GM11168 (cell line): ENCODE measurements around the gene GGTLC1.

ENCODE experiments used
- in situ Hi-C: fragments of 300-500 bp; cut with MboI; formaldehyde crosslinking; loops from one replicate; pipeline ENCODE4 v1.12.0; 2022; ENCODE audit warnings: low sequenced_read_pairs; ENCODE audit not compliant: unreplicated experiment

The GGTLC1 gene

DNA sequence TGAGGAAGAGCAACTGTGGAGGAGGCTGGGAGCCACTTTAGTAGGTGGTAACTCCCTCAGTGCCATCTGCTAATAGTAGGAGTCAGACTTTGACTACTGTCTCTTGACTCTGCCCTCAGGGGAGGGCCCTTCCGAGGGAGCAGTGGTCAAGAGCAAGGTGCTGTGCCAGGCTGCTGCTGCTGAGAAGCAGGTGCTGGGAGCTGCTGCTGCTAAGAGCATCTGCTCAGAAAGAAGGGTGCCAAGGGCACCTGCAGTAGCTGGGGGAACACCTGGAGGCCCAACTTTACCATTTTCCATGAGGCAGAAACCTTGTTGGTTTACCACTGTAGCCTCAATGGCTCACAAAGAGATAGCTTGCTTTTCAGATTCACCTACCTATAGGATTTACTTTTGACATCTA lies 18.5 kb downstream of the GGTLC1 start:
- in situ Hi-C loops, result no loop called here

- in situ Hi-C loops, result no loop called here
These were observed 21.0 kb downstream of the GGTLC1 start for GRCh38 chr20:23967616-23967979.

- in situ Hi-C loops, result no loop called here
These were observed 21.5 kb downstream of the GGTLC1 start for GRCh38 chr20:23966927-23967615.

DNA sequence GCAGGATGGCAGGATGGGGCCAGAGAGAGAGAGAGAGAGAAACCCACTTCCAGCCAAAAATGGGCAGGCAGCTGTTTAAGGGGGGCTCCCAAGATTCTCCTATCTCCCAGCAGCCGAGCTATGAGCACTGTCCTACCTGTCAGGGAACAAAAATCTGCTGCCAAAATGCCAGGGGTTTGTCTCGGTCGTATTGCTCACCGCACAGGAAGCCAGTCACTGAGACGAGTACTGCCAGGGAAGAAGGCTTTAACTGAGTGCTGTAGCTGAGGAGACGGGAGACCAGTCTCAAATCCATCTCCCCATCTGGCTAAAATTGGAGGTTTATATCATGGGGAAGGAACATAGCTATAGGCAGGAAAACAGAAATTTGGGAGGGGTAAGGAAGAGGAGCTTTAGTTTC lies 22.3 kb downstream of the GGTLC1 start:
- in situ Hi-C loops, result no loop called here

DNA sequence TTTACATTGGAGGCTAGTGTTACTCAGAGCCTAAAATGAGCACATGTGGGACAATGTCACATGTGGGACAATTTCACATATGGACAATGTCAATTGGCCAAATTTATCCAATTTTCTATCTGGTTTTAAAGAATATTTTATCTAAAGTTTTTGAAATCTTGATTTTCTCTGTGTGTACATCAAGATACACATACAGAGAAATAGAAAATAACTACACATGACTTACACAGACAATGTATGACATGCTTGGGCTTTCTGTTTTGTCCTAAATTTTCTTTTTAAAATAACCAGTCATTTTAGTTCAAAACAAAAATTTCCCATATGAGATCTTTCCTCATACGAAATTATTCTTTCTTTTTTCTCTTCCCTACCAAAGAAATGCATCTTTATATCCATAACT lies 24.6 kb downstream of the GGTLC1 start:
- in situ Hi-C loops, result no loop called here

GRCh38 chr20:23962272-23962671 lies 26.3 kb downstream of the GGTLC1 start:
- in situ Hi-C loops, result no loop called here

- in situ Hi-C loops, result no loop called here
These were observed 29.5 kb downstream of the GGTLC1 start for GRCh38 chr20:23959054-23959453.

DNA sequence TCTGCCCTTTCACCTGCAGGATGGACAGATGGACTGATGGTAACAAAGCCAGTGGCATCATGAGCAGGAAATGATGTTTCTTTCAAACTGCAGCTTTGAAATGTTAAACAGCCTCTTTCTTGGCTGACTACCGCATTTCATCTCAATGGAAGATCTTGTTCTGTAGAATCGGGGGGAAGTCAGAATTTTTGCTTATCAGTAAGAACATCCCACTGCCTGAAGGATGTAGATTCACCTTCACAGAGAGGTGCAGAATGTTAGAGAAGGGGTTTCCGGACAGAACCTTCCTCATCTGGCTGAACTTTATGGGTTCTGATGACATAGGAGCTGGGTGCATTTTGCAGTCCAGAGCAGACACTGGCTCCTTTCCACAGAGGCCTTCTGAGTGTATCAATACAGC lies 32.7 kb downstream of the GGTLC1 start:
- in situ Hi-C loops, result no loop called here

GRCh38 chr20:23954008-23954745 lies 34.4 kb downstream of the GGTLC1 start:
- in situ Hi-C loops, result no loop called here

DNA sequence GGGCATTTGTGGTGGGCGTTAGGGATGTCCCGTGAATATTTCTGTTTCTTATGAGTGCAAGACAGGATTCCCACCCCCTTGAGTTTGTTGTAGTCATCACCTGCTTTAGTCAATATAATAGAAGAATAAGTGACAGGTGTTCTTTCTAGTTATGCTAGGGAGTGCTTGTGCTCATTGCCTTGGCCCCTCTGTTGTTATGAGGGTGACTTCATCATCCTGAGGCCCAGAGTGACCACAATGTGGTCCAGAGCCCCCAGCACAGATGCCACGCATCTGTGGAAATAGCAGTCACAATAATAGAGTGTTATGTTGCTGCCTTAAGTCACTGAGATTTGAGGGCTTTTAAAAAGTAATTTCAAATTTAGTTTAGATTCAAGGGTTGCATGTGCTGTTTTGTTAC lies 42.4 kb downstream of the GGTLC1 start:
- in situ Hi-C loops, result no loop called here

GRCh38 chr20:23943304-23943703 lies 45.3 kb downstream of the GGTLC1 start:
- in situ Hi-C loops, result no loop called here

- in situ Hi-C loops, result no loop called here
These were observed 48.9 kb downstream of the GGTLC1 start for GRCh38 chr20:23939641-23940040.

DNA sequence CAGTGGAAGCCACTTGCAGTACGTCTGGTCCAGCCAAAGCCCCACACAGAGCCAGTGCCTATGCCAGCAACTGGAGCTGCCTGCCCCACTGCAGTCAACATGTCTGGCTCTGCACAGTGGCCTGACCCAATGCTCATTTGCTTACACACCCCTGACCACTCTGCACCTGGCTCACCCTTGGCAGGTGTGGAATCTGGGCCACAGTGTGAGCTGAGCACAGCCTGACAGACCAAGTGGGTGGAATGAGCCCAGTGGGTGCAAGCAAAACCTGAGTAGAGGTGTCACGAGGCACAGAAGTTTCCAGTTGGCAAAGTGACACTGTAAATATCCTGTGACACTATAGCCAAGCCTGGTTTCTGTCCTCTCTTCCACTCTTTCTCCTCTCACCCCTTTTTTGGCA lies 49.5 kb downstream of the GGTLC1 start:
- in situ Hi-C loops, result no loop called here

DNA sequence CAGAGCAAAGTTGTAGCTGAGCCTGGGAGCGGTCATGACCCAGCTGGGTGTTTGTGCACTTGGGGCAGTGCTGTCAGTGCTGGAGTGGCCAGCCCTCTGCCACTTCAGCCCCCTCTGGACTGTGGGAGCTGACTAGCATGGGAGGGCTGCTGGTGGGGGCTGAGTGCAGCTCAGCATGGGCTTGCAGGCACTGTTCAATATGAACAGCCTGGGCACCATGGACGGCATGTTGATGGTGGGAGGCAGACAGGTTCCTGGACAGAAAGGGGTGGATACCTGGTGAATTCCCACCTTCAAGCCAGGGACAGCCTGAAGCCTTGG lies 50.5 kb downstream of the GGTLC1 start:
- in situ Hi-C loops, result no loop called here

DNA sequence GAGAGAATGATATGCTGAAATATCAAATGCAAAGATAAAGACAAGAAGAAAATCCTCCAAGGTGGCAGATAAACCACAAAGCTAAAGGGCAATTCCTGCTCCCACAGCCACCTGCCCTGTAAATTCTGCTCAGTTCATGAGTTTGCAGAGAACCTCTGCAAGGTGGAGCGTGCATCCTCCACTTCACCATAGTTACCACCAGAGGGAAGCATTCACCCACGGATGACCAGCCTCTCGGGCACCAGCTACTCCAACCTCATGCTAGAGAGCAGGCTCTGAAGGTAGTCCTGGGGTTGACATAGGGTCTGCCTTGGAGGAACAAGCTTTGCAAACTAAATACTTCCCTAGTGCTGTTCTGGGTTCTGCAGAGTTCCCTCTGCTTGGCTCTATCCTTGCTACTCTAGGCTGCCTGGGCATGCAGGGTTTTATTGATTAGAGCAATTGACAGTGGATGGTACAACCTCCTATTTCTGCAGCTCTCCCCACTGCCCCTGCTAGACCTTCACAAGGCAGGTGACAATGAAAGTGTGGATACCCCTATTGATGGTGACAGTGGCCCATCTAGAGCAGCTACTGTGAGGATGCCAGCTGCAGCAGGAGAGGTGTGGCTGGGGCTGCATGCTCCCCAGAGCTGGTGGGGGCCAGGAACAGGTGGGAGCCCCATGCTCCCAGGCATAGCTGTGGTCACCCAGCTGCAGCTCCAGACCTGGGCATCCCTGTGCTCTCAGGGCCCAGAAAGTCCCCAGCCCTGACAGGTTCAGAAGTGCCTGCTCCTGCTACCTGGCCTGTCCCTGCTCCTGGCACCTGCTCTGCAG lies 51.1 kb downstream of the GGTLC1 start:
- in situ Hi-C loops, result no loop called here
